Activated T-cell treated with anti-CD3 and anti-CD28 coated beads for 1 hour (primary cell): Measurements from ENCODE around the gene LRRC38.
"Not testable (repeated sequence)": the region's sequence is repeated elsewhere in the genome, so short reads cannot be mapped to it uniquely, and the experiment has no call there.

Experiments
- DNase-seq: peaks from one replicate; pipeline ENCODE4 v3.0.0-alpha.2; 2020; ENCODE audit warnings: low read depth

The LRRC38 gene, protein sequence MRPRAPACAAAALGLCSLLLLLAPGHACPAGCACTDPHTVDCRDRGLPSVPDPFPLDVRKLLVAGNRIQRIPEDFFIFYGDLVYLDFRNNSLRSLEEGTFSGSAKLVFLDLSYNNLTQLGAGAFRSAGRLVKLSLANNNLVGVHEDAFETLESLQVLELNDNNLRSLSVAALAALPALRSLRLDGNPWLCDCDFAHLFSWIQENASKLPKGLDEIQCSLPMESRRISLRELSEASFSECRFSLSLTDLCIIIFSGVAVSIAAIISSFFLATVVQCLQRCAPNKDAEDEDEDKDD

DNA sequence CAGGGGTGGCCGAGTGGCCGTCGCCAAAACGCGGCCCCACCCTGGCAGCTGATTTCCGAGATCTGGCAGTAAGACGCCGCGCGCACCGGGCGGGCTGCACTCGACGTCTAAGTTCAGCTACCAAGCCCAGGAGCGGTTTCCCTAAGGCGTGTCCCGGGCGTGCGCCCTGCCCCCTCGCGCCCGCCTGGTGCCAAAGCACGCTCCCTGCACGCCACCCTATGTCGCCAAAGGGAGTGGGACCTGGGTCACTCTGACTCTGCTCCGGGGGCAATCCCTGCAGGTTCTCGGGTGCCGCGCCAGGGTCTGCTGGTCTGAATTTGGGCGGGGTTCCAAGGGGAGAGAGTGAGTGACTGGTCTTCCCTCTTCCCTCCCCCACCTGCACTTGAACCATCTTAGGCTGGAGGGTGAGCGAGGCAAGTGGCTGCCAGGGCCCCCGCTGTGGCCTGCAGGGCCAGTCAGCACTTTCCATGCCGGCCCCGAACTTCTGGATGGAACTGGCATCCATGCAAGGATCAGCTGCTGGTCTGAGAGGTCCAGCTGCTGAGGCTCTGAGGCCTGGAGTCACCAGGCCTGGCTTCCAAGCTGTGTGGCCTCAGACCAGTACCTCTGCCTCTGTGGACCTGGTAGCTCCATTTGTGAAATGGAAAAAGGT is at the start of gene LRRC38:
LRRC38 (minus strand) TSS at position 109 of the 652 bp plus-strand sequence. CDS start 410 bp downstream, outside the sequence.
- no peak for DNase-seq

DNA sequence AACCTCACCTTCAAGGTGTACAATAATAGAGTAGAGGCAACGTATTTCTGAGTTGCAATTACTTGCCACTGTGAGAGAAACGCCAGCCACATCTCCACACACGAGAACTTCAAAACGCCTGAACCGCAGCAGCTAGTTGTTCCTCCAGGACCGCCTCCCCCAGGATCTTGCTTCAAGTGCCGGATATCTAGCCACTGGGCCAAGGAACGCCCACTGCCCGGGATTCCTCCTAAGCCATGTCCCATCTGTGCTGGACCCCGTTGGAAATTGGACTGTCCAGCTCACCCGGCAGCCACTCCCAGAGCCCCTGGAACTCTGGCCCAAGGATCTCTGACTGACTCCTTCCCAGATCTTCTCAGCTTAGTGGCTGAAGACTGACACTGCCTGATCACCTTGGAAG is 49.2 kb upstream of the LRRC38 start:
- not testable (repeated sequence) for DNase-seq

DNA sequence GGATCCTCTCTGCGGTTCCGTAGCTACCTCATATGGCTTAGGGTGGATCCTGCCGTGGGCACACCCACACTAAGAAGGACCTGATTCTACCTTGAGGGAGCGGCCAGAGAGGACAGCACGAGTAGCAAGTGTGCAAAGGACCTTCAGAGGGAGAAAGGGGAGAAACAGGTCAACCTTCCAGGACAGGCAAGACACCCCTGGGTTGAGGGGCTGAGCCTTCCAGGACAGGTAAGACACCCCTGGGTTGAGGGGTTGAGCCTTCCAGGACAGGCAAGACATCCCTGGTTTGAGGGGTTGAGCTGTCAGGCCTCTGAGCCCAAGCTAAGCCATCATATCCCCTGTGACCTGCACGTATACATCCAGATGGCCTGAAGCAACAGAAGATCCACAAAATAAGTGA is 46.7 kb upstream of the LRRC38 start:
- no peak for DNase-seq

DNA sequence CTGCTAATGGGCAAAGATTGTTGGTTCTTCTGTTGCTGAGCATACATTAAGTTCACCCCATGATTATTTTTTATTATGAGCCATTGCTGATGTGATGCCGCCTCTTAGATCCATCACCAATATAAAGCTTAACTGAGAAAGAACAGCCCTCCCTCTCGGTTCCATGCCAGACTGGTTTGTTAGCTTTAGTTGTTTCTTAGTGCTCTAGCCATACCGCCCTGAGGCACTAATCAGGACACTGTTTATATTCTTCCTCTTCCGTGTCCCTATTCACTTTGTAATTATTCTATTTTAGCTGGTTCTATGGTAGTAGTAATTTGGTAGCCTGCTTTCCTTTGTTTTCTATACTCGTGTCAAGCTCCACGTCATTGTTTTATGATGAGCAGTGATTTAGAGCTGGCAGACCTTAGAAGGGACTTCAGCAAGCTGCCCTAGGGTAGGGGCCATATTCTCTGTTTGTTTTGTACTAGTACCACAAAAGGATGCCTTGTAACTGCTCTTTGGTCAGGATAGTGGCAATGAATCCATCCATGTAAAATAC is 42.5 kb upstream of the LRRC38 start:
- DNase-seq, result no peak

DNA sequence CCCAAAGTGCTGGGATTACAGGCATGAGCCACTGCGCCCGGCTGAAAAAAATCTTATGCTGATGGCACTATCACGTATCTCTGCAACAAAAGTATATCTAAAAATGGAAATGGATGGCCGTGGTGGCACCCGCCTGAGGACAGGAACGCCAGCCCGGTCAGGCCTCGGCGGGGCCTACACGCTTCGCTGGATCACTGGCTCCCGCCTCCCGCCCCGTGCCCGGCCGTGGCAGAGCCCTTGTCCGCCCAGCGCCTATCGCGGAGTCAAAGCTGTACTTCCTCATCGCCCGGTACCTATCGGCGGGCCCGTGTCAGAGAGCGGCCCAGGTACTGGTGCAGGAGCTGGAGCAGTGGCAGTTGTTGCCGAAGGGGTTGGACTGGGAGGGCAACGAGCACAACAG is 41.0 kb upstream of the LRRC38 start:
- DNase-seq, result no peak

DNA sequence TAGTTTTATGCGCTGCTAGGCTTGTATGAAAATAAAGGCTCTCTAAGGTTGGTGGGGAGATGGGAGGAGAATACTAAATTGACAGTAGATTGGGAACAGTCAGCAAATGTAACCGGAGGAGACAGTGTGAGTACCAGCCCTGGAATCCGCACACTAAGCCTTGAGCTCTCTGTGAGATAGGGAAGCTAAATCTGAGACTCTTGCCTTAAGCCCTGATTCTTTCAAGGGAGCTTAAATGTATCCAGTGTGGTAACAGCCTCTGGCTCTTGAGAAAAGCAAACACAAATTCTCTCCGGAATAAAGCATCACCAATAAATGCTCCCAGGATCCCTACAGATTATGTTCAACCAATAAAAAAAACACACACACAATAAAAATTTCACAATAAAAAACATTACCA is 36.9 kb upstream of the LRRC38 start:
- no peak for DNase-seq

DNA sequence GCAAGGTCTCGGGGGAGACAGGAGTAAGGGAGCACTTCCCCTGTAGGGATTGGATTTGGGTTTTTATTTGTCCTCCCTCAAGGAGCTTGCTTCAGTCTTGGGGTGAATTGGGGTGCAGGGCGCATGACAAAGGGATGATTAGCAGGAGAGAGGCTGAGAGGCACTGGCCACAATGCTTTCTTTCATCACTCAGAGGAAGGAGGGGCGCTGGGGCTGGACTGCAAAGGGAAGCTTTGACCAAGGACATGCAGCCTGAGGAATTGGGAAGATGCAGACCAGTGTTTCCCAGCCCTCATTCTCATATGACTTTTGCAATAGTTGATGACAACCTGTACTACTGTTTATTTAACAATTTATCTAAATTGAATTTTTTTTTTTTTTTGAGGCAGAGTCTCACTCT is 35.7 kb upstream of the LRRC38 start:
- no peak for DNase-seq

DNA sequence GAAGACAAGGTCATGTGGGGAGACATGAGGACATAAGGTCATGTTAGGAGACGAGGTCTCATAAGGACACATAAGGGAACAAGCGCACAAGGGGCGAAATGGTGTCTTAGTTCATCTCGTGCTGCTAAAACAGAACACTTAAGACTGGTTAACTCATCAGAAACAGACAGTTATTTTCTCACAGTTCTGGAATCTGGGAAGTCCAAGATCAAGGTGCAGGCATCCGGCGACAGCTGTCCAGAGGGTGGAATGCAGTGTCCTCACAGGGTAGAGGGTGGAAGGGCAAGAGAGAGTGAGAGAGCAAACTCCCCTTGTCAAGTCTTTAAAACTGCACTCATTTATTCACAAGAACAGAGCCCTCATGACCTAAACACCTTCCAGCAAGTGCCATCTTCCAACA is 35.2 kb upstream of the LRRC38 start:
- no peak for DNase-seq

DNA sequence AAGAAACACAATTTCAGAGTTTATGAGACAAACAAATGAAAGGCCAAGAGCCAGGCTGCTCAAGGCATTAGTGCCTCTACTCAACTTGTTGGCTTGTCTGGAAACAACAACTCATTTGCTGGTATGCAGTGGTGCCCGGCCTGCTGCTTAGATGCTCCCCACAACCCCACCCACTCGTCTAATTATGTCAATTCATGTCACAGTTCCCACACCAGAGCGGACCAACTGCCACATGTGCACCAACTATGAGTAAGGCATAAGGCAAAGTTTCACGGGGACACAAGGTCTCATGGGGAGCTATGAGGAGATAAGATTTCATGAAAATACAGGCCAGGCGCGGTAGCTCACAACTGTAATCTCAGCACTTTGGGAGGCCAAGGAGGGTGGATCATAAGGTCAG is 34.5 kb upstream of the LRRC38 start:
- no peak for DNase-seq

DNA sequence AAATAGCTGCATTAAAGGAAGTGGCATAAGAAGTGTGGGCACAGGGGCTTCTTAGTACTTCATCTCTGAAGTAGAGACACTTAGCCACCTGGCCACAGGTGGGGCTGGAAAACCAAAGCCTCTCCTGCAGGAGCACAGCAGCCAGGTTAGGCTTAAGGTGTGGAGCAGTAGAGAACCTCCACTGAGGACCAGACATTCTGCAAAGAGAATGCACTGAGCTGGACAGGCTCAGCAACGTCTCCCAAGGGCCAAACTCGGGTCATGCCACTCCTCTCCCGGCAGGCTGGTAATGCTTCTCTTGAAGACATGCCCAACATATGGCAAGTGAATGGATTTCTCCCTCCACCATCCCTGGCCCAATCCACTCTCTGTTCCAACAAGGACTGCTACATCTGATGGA is 33.0 kb upstream of the LRRC38 start:
- no peak for DNase-seq

DNA sequence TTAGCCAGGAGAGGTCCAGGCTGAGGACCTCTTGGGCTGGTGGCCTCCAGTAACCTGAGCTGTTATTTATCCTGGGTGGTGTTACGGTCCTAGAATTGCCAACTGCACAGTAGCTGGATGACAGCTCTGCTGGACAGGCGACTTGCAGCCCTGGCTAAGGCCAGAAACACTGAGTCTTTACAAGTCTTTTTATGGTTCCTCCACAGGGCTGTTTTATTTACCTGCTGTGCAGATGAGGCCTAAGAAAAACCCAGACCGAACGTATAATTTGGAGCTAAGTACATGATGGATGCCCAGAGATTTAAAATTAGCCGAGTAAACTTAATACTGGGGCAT is 30.4 kb upstream of the LRRC38 start:
- DNase-seq, result no peak

DNA sequence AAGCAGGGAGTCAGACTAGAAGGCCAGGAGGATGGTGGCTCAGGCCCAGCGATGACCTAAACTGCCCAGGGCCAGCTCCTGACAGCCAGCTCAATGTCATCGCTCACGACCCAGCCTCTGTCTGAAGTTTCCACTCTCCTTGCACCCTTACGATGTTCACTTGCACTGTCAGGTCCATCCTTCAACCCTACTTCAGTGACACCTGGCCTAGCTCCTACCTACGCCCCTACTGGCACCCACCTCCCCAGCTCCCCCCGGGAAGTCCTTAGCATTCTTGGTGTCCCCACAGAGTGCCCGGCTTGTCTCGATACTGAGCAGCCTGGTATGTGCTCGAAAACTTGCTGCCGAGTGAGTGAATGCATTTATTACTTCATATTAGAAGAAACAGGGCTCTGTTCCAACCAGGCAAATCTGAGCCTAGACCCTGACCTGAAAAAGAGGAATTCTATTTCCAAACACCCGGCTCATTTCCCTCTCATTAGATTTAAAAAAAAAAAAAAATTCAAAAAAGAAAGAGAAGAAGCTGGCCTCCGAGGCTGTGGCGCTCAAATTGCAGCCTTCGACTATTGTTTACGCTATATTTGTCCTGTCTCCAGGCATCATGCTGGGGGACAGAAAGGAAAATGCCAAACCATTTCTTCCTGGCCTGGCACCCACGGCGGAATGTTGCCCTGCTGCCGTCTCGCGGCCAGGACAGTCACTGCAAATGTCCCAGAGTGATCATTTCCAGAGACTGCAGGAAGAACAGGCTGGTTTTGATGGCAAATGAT is 29.8 kb upstream of the LRRC38 start:
- DNase-seq, result no peak

DNA sequence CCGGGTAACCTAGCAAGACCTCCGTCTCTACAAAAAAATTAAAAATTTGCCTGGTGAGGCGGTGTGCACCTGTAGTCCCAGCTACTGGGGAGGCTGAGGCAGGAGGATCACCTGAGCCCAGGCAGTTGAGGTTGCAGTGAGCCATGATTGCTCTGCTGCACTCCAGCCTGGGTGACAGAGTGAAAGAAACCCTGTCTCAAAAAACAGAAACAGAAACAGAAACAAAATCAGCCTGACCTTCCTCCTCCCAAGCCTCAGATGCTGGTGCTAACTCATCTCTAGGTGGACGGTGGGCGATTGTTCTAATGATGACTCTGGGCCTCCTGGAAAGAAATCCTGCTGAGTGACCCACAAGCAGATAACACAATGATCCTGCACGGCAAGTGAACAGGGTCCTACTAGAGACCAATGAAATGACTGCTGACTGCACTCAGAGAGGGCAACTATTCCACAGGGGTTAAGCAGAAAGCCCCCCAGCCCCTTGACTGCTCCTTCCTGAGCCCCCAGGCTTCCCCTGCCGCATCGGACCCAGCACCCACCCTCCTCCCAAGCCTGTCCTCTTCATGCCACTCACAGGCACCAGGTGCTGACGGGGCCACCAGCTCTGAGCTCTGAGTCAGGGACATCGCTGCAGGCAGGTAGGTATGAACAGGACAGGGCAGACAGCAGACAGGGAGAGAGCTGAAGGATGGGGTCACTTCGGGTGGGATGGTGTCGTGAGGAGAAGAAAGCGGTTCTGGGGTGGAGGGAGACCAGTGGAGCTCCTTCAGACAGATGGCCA is 27.8 kb upstream of the LRRC38 start:
- DNase-seq, result no peak

DNA sequence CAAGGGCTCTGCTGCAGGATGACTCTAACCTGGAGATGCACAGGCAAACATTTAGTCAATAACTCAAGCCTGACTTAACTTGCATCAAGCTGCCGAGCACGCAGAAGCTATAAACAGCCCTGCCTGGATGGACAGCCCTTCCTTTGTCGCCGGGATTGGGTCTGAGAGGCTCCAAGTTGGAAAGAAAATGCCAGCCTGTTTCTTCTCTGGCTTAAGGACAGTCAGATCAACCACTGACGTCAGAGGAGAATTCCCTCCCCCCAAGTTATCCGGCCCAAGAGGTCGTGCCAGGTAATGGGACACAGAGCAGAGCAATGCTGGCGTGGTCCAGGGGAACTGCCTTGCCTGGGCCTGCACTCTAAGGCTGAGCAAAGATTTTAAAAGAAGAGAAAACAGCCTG is 27.1 kb upstream of the LRRC38 start:
- no peak for DNase-seq

DNA sequence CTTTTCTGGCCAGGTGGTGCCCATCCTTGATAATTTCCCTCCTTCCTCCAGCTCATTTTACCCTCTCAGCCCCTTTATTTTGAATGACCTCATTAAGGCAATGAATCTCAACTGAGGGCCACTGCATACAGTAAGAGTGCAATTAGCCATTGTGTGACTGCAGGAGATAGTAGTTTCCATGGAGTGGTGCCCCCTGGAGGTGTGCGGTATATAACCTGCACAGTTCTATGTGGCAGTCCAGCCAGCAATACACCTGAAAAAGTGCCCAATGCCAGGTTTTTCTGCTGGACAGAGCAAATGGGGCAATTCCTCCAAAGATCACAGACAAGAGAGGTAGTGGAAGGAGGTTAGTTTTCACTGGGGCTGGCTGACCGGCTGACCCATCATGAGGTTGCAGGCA is 25.9 kb upstream of the LRRC38 start:
- DNase-seq, result no peak

DNA sequence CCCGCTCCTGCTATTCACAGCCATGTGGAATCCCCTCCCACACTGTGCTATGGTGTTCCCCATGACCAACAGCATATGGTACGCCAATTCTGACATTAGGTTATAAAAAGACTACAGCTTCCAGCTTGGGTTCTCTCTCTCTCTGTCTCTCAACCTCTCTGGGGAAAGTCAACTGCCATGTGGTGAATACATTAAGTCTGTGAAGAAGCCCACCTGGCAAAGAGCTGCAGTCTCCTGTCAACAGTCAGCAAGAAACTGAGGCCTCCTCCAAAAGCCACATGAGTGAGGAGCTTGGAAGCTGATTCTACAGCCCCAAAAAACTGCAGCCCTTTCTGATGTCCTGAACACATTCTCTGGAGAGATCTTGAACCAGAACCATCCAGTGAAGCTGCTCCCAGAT is 25.0 kb upstream of the LRRC38 start:
- DNase-seq, result no peak

DNA sequence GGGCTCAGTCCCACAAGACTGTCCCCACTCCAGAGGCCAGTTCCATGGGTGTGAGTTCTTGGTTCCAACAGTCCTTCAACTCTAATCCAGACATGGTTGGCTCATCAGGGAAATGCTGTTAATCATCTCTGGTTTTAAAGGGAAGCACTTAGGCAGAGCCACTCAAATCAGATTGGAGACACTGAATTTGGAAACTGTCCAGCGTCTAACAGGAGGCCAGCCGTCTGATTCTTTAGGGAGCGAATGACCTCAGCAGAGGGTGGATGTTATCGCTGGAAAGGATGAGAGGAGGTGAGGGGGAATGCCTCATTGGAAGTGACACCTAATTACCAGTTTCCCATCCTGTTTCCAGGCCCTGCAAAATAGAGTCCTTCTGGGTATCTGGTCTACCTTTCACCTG is 22.8 kb upstream of the LRRC38 start:
- no peak for DNase-seq

DNA sequence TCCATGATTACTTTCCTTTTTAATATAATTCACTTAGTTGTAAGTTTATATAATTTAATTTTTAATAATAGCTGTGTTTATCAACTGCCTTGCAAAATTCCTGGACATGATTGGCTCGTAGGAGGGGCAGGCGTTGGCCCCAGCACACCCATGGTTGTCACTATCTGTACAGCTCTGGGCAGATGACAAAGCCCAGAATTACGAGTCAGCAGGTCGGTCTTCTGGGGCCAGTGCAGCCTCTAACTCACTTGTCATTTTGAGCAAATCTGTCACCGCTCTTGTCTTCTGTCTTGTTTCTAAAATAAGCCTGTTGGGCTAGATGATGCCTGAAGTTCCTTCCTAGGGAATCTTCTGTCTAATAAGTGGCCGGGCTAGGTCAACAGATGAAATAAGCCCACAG is 21.4 kb upstream of the LRRC38 start:
- no peak for DNase-seq

DNA sequence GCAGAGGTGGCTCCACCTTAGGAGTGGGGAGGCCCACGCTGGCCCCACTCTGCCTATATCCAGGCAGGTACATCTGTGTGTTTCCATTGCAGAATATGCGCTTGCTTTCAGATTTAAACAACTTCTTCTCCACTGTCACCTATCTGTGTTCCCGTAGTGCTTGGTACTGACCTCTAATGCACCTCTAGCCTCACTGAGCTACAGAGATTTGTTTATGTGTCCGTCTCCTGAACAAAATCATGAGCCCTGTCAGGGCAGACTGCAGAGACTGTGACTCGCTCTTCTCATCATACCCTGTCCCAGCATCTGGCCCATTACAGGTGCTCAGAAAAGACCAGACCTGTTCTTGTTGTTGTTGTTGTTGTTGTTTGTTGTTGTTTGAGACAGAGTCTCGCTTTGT is 14.5 kb upstream of the LRRC38 start:
- DNase-seq, result no peak

DNA sequence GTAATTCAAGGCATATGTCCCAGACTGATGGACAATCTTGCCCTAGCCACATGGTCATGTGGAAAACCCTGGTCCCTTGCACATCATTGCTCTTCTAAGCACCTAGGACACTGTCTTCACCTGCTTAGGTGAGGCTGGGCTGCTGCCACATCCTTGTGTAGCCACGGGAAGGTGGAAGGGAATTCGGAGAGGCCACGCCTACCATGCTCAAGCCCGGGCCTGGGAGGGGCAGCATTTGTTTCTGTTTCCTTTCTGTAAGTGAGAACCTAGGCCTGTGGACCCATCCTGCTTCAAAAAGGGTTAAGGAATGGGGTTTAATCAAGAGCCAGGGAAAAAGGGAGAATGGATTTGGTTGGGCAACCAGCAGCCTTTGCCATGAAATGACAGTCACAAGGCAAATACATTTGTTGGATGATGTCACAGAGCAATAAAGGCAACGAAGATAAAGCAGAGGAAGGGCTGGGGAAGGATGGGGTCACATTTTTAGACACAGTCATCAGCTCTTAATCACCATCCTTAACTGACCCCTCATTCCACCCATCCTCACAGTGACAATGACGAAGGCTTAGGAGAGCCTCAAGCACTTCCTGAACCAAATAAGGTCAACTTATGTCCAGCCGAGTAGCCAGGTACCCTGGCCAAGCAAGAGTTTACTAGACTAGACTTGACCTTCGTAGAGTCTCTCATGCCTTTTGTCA is 10.1 kb upstream of the LRRC38 start:
- no peak for DNase-seq

DNA sequence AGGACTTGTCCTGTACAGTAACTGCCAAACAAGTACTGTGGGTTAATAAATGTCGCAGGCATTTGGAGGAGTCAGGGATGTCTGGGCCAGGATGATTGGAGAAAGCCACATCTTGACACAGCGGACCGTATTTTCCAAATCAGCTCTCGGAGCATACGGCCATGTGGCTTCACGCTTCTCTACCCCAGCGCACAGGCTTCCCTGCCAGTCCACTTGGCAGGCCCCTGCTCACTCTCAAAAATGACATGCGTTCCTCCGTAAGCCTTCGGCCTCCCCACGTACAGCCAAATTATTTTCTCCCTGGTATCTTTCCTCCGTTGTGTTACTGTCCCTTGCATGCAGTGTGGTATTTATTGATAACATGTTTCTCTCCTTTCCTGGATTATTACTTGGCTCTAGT is 7.2 kb upstream of the LRRC38 start:
- DNase-seq, result no peak
